Bronchial epithelial cell (primary cell): ENCODE data around the gene MRPL41. TPM values are rescaled to one million over a fixed set of nuclear protein-coding genes. Genes with fewer than 3 reads are reported as not detected.
A peak's percentile ranks its signal among the peaks of the same experiment; 100 is the strongest.
"Not testable (repeated sequence)": the region's sequence is repeated elsewhere in the genome, so short reads cannot be mapped to it uniquely, and the experiment has no call there.

Experiments
- DNase-seq: peaks from one replicate; pipeline ENCODE4 v3.0.0-alpha.2; 2010; ENCODE audit warnings: low read depth
- FAIRE-seq: peaks from 2 replicates; lab custom pipeline; 2011; peaks lifted over from hg19 to GRCh38; lab: Jason Lieb, UNC
- H3K27me3 ChIP-seq: 2 replicates; pipeline ENCODE4 v1.5.1; 2011; ENCODE audit warnings: low read length; ENCODE audit not compliant: control insufficient read depth, insufficient read depth
- H3K36me3 ChIP-seq: 2 replicates; pipeline ENCODE4 v1.5.1; 2011; ENCODE audit warnings: low read length; ENCODE audit not compliant: control insufficient read depth, insufficient read depth
- H3K4me3 ChIP-seq: 2 replicates; pipeline ENCODE4 v1.5.1; 2011; ENCODE audit warnings: mild to moderate bottlenecking, low read depth, low read length, control low read depth
- total RNA-seq: library from RNA; depleted of rRNA; stranded (reverse); fragments of >200 nt; gene quantifications from 2 replicates; pipeline ENCODE4 v1.2.1, GENCODE V29; 2014
- TF ChIP-seq, protein P1 (sequence below): IDR thresholded peaks from 2 replicates; pipeline ENCODE4 v1.5.1; 2011; ENCODE audit warnings: mild to moderate bottlenecking, moderate library complexity, low read length, control low read depth, inconsistent platforms; ENCODE audit not compliant: insufficient read depth, severe bottlenecking

Gene MRPL41
- total RNA-seq, 1 donor from 2014 or later: 64.2 TPM

DNA sequence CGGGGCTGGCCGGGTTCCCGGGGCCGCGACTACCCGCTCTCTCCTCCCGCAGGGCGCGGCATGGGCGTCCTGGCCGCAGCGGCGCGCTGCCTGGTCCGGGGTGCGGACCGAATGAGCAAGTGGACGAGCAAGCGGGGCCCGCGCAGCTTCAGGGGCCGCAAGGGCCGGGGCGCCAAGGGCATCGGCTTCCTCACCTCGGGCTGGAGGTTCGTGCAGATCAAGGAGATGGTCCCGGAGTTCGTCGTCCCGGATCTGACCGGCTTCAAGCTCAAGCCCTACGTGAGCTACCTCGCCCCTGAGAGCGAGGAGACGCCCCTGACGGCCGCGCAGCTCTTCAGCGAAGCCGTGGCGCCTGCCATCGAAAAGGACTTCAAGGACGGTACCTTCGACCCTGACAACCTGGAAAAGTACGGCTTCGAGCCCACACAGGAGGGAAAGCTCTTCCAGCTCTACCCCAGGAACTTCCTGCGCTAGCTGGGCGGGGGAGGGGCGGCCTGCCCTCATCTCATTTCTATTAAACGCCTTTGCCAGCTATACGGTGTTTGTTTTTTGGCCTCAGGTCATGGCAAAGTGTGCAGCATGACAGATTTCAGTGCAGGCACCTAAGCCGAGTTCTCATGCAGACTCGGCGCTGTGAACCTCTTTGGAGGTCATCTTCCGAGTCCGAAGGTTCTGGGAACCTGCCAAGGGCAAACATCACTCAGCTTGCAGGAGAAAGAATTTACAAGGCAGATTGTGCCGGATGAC is 516 bp downstream of the MRPL41 start:
- peak; percentile 10 for DNase-seq
- FAIRE-seq: no peak

DNA sequence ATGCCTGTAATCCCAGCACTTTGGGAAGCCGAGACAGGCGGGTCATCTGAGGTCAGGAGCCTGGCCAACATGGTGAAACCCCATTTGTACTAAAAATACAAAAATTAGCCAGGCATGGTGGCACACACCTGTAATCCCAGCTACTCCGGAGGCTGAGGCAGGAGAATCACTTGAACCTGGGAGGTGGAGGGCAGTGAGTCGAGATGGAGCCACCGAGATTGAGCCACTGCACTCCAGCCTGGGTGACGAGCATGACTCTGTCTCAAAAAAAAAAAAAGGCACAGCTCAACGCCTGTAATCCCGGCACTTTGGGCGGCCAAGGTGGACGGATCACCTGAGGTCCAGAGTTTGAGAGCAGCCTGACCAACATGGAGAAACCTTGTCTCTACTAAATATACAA is 2.0 kb downstream of the MRPL41 start:
- not testable (repeated sequence) for FAIRE-seq, H3K4me3 ChIP-seq, H3K27me3 ChIP-seq, DNase-seq
- peaks cover 12% of the 10 kb centered on the region for H3K36me3 ChIP-seq

More for the DNA sequence above, 516 bp downstream of the MRPL41 start:
- no peaks in the 10 kb centered on the region for H3K27me3 ChIP-seq
- TF ChIP-seq, protein P1, sequence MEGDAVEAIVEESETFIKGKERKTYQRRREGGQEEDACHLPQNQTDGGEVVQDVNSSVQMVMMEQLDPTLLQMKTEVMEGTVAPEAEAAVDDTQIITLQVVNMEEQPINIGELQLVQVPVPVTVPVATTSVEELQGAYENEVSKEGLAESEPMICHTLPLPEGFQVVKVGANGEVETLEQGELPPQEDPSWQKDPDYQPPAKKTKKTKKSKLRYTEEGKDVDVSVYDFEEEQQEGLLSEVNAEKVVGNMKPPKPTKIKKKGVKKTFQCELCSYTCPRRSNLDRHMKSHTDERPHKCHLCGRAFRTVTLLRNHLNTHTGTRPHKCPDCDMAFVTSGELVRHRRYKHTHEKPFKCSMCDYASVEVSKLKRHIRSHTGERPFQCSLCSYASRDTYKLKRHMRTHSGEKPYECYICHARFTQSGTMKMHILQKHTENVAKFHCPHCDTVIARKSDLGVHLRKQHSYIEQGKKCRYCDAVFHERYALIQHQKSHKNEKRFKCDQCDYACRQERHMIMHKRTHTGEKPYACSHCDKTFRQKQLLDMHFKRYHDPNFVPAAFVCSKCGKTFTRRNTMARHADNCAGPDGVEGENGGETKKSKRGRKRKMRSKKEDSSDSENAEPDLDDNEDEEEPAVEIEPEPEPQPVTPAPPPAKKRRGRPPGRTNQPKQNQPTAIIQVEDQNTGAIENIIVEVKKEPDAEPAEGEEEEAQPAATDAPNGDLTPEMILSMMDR: no peak
- H3K36me3 ChIP-seq: peaks cover 9% of the 10 kb centered on the region
- H3K4me3 ChIP-seq: peak overlapping the region; percentile 84

DNA sequence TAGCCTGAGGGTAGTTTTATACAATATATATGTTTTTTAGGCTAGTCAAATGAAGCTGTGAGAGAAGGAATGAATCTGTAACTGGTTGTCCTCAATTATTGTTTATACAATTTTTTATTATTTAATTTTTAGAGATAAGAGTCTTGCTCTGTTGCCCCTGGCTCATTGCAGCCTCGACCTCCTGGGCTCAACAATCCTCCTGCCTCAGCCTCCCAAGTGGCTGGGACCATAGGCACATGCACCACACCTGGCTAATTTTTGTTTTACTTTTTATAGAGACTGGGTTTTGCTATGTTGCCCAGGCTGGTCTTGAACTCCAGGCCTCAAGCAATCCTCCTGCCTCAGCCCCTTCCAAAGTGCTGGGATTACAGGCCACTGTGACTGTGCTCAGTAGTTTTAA is 2.7 kb downstream of the MRPL41 start:
- TF ChIP-seq, protein P1: no peak
- Histone ChIP-seq H3K27me3 (no peaks in the 10 kb centered on the region), H3K4me3 (no peak overlapping the region), H3K36me3 (peaks cover 12% of the 10 kb centered on the region)
- DNase-seq: no peak
- FAIRE-seq: no peak

DNA sequence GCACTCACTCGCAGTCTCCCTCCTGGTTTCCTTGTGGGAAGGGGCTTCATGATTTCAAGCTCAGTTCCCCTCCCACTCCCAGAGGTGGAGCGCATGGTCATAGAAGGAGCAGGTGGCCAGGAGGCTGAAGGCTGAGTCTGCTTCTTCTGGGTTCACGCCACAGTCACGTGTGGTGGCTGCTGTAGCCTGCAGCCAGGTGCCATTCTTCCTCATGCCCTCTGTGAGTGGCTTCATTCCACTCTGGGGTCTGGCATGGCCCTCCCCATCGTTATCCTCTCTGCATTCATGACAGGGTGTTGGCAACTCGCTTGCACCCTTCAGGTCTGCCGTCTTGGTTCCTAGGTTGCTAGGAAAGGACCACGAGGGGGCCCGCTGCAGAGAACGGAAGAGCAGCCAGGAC is 3.5 kb downstream of the MRPL41 start:
- DNase-seq (no peak), FAIRE-seq (no peak)
- TF ChIP-seq, protein P1: no peak
- Histone ChIP-seq H3K4me3 (no peak overlapping the region), H3K36me3 (peaks cover 14% of the 10 kb centered on the region), H3K27me3 (no peaks in the 10 kb centered on the region)

DNA sequence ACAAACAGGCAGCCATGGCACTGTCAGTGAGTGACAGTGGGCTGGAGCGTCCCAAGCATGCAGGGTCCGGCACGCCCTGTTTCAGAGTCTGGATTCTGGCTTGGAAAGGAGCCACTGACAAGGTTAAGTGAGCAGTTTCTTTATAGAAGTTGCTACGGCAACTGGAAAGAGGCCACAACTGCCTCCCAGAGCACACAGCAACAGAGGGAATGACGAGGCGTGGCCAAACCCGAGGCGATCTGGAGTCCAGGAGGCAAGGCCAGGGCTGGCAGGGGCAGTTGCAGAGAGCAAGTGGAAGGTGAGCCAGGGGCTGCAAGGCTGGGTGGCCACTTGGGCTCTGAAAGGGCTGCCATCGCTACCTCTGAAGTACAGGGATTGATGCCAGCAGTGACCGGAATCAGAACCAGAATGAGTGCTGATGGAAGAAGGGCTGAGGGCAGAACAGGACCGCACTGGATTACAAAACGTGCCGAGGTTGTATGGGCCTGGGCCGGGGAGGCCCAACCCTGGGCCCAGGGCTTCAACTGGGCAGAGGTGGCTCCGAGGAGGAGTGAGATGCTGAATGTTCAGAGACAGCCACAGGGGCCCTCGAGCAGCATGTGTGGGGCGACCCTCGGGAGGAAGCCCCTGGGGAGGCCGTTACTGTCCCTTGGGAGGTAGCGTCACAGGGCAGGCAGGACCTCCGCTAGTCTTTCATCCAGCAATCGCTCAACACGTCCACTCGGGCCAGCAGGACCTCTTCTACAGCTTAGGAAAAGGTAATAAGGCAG is 4.6 kb downstream of the MRPL41 start:
- TF ChIP-seq, protein P1: no peak
- DNase-seq: no peak
- Histone ChIP-seq H3K4me3 (no peak overlapping the region), H3K27me3 (no peaks in the 10 kb centered on the region), H3K36me3 (peaks cover 14% of the 10 kb centered on the region)
- FAIRE-seq: no peak

DNA sequence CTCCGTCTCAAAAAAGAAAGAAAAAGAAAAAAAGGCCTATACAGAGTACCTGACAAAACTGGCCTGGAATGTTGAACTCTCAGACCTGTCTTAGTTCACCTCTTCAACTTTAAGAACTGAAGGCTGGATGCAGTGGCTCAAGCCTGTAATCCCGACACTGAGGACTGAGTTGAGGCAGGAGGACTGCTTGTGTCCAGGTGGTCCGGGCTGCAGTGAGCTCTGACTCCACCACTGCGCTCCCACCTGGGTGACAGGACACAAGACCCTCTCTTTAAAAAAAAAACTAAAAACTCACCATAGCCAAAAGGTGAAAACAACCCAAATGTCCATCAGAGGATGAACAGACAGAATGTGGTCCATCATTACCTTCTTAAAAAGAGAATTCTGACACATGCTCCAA is 6.4 kb downstream of the MRPL41 start:
- DNase-seq: no peak
- peaks cover 17% of the 10 kb centered on the region for H3K36me3 ChIP-seq
- TF ChIP-seq, protein P1: no peak
- no peak overlapping the region for H3K4me3 ChIP-seq
- FAIRE-seq: no peak
- no peaks in the 10 kb centered on the region for H3K27me3 ChIP-seq
